ENCODE data around the gene NAT14.

The NAT14 gene

DNA sequence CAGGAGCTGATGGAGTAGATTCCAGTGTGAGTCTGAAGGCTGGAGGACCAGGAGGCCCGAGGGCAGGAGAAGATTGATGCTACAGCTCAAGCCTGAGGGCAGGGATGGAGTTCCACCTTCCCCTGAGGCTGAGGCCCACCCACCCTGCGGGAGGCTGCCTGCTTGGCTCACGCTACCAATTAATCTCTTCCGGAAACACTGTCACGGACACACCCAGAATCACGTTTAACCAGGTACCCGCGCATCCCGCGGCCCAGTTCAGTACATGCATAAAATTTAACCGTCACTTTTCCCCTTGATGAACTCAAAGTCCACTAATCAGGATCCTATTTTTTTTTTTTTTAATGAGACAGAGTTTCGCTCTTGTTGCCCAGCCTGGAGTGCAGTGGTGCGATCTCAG is 13.7 kb upstream of the NAT14 start:
- DNase-seq (ENCODE audit: low read depth), result no peak

DNA sequence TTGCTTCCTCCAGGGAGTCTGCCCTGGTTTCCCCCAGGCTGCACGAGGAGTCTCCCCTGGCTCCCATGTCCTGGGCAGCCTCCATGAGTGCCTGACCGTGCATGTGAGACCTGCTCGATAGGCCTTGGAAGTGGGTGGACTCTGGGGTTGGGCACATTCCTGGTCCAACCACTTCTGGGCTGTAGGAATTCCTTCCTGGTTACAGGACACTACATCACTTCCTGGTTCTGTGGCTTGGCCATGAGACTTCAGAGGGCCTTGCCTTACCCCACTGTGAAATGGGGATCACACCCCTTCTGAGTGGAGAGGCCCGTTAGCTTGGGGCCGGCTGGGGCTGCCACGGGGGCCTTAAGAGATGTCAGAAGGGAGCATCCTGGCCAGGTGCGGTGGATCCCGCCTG is 12.5 kb upstream of the NAT14 start:
- no peak for DNase-seq (ENCODE audit: low read depth)

DNA sequence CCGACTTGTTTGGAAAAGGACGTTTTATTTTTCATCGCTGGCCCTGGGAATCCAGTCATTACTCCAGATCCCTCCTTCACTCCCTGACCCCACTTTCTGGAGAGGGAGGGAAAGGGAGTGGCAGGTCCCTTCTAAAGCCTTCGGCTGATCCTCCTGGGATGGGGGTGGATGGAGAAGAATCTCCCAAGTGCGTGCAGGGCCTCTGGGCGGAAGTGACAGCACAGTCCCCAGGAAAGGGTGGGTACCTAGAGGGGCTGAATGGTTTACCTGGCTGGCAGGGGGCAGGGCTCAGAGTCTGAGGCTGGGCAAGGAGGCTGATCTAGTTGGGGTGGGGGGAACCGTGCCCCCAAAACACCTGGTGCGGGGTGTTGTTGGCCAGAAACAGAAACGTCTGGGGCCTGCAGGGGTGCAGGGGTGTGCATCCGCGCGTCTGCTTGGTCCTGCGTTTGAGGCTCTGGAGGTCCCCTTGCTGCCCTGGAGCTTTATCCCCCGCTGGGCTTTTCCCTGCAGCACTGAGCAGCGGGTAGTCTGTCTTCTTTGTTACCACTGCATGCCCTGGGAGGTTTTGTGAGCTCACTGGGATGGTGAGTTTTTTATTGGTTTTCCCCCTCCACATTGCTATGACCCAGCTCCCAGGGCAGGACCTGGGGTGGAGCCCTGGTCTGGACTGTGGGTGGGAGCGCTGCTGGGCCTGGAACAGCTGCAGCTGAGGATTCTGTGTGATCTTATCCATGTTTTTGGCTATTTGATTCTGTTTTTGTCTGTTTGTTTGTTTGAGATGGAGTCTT is 11.6 kb upstream of the NAT14 start:
- DNase-seq (ENCODE audit: low read depth), result no peak

DNA sequence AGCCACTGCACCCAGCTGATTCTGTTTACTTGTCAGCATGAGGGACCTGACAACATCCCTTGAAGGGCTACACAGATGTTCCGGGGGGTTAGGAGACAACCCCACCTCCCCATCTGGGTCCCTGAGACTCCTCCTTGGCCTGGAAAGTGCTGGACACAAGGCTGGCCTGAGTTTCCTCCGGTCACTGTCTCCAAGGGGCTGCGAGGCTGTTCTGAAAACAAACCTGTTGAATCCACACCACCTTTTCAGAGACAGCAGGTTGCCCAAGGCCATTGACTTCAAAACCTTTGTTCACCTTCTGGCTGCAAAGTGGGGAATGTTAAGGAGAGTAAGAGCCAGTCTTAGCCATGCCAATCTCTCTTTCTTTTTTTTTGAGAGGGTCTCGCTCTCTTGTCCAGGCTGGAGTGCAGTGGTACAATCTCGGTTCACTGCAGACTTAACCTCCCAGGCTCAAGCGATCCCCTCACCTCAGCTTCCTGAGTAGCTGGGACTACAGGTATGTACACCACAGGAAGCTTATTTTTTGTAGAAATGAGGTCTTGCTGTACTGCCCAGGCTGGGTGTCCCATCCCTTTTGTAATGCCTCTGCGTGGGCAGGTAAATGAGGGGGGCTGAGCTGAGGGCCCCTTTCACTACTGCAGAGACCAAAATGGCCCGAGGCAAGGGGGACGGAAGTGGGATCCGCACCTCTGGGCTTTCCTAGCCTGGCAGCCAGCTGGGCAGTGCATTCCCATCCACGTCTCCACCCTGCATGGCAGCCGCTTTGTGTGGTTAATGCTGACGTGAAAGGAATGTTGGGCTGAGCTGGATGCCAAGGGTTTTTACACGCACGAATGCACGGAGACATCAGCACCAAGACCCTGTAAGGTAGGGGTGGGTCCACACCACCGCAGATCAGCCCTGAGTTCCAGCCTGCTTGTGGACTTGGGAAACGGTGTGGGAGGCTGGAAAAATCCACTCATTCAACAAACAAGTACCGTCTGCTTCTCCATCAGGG is 10.4 kb upstream of the NAT14 start:
- DNase-seq (ENCODE audit: low read depth), result no peak

DNA sequence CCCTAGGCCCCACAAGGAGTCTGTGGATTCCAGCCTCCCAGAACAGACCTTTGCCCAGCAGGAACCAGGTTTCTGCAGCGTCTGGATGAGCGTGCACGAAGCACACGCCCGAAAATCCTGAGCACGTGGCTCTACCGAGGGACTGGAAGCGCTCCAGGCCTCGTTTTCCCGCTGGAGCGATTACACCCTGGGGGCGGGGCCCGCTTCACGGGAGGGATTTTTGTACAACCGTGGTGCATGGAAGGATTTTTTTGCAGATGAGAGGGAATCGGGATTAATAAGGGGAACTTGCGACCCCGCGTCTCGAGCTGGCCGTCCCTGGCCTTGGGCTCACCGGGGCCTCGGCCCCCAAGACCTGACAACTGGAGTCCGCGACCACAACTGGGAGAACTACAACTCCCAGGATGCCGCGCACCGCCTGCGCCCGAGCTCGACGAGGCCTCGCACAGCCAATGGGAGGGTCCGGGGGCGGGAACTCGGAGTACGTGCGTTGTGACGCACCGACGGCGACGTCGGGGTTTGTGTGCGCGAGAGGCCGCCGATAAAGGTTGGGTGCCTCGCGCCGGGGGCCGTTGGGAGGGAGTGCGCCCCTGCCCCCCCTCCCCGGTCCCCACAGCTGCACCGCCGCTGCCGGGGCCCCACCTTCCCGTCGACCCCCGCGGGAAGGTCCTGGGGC is 8.8 kb upstream of the NAT14 start, which contains the start of gene ZNF628:
Gene ZNF628 (plus strand): TSS at position 518 of the 676 bp plus-strand sequence. CDS start 3,294 bp downstream, outside the sequence.
- peak; percentile 96 for DNase-seq (ENCODE audit: low read depth)

DNA sequence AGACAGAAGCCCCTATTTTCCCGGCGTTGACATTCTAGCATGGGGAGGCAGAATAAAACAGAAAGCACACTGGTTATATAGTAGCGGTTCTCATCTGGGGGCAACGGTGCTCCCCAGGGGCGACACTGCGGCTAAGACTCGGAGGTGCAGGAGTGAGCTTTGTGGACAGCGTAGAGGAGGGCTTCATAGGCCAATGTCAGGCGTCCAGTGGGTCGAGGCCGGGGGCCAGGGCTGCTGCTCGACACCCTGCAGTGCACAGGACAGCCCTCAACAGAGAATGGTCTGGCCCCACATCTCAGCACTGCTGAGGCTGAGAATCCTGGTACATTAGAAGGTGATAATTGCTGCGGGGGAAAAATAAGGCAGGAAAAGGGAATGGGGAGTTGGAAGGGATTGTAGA is 7.1 kb upstream of the NAT14 start:
- no peak for DNase-seq (ENCODE audit: low read depth)

DNA sequence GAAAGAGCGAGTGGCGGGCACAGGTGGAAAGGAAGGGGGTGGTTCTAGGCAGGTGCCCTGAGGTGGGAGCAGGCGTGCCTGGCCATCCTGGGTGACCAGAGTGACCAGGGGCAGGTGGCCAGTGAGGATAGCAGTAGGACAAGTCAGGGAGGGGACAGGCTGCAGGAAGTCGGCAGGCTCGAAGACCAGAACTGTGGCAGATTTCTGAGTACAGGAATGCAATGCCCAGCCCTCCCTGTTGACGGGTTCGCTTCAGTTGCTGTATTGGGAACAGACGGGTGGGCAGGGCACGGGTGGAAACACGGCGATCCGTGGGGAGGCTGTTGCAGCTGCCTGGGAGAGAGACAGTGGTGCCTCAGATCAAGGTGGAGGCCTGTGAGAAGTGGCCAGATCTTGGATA is 6.6 kb upstream of the NAT14 start:
- no peak for DNase-seq (ENCODE audit: low read depth)

DNA sequence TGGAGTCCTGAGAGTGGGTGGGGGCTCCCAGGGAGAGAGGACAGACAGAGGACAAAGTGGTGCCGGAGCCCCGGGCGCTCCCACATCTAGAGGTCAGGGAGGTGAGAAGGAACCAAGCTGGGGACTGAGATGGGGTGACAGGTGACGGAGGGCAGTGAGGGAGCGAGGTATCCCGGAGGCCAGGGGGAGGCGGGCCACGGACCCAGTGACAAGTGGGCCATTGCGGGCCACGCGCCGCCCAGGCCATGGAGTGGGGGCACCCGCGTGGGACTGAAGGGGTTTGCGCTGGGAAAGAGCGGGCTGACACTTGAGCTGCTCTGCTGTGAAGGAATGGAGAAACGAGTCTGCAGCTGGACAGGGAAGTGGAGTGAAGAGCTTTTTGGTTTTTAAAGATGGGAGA is 5.9 kb upstream of the NAT14 start:
- DNase-seq (ENCODE audit: low read depth), result no peak

DNA sequence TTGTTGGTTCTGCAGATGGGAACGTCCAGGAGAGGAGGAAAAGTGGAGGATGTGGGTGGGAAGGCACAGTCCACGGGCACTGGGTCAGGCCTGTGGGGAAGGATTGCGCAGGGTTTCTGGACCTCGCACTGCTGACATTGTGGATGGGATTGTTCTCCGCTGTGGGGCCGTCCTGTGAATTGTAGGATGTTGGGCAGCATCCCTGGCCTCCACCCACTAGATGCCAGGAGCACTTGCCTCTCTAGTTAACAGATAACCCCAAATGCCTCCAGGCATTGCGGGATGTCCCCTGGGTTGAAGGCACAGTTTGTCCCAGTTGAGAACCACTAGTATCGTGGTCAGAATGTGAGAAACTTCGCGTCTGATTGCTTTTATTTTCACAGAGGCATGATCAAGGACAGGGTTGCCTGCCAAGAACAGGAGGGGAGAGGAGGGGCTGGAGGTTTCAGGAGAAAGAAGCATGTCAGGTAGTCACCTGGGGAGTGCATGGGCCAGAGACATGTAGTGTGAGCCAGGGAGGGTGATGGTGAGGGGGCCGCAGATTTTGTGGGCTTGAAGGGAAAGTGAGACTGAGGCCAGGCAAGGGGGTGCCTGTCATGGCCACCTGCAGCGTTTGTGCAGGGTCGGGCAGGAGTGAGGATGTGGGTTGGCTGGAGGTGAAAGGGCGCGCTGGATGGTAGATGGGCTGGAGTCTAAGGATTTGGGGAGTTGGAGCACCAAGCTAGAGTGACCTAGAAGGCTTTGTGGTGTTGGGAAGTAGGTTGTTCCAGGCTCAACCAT is 5.3 kb upstream of the NAT14 start:
- no peak for DNase-seq (ENCODE audit: low read depth)

DNA sequence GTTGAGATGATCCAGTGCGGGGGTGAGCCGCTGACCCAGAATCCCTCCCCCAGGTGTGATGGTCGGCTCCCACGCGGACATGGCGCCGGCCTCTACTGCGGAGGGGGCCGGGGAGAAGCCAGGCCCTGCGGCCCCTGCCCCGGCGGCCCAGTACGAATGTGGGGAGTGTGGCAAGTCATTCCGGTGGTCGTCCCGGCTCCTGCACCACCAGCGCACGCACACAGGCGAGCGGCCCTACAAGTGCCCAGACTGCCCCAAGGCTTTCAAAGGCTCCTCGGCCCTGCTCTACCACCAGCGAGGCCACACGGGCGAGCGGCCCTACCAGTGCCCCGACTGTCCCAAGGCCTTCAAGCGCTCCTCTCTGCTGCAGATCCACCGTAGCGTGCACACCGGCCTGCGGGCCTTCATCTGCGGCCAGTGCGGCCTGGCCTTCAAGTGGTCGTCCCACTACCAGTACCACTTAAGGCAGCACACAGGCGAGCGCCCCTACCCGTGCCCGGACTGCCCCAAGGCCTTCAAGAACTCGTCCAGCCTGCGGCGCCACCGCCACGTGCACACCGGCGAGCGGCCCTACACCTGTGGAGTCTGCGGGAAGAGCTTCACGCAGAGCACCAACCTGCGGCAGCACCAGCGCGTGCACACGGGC is 3.7 kb upstream of the NAT14 start:
- DNase-seq (ENCODE audit: low read depth), result no peak

DNA sequence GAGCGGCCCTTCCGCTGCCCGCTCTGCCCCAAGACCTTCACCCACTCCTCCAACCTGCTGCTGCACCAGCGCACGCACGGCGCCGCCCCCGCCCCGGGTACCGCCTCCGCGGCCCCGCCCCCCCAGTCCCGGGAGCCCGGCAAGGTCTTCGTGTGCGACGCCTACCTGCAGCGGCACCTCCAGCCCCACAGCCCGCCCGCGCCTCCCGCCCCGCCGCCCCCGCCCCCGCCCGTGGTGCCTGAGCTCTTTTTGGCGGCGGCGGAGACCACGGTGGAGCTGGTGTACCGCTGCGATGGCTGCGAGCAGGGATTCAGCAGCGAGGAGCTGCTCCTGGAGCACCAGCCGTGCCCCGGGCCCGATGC is 3.2 kb upstream of the NAT14 start:
- DNase-seq (ENCODE audit: low read depth), result no peak

DNA sequence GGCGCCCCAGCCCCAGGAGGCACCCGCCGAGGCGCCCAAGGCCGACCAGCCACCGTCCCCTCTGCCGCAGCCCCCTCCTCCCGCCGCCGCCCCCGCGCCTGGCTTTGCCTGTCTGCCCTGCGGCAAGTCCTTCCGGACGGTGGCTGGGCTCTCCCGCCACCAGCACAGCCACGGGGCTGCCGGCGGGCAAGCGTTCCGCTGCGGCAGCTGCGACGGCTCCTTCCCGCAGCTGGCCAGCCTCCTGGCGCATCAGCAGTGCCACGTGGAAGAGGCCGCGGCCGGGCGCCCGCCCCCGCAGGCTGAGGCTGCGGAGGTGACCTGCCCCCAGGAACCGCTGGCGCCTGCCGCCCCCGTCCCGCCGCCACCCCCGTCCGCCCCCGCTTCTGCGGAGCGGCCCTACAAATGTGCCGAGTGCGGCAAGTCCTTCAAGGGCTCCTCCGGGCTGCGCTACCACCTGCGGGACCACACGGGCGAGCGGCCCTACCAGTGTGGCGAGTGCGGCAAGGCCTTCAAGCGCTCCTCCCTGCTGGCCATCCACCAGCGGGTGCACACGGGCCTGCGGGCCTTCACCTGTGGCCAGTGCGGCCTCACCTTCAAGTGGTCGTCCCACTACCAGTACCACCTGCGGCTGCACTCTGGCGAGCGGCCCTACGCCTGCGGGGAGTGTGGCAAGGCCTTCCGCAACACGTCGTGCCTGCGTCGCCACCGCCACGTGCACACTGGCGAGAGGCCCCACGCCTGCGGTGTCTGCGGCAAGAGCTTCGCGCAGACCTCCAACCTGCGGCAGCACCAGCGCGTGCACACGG is 2.6 kb upstream of the NAT14 start:
- DNase-seq (ENCODE audit: low read depth), result no peak

DNA sequence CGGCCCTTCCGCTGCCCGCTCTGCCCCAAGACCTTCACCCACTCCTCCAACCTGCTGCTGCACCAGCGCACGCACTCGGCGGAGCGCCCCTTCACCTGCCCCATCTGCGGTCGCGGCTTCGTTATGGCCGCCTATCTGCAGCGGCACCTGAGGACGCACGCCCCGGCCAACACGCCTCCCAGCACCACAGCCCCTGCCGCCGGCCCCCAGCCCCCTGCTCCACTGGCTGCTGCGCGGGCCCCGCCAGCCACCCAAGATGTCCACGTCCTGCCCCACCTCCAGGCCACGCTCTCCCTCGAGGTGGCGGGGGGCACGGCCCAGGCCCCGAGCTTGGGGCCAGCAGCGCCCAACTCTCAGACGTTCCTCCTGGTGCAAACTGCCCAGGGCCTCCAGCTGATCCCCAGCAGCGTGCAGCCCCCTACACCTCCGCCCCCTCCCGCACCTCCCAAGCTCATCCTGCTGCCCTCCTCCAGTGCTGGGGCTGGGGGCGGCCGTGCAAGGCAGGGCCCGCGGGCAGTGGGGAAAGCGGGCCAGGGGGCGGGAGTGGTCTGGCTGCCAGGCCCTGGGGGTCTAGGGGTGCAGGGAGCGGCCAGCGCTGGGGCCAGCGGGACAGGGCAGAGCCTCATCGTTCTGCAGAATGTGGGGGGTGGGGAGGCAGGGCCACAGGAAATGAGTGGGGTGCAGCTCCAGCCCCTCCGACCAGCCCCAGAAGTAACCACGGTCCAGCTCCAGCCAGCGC is 1.9 kb upstream of the NAT14 start:
- DNase-seq (ENCODE audit: low read depth), result no peak

DNA sequence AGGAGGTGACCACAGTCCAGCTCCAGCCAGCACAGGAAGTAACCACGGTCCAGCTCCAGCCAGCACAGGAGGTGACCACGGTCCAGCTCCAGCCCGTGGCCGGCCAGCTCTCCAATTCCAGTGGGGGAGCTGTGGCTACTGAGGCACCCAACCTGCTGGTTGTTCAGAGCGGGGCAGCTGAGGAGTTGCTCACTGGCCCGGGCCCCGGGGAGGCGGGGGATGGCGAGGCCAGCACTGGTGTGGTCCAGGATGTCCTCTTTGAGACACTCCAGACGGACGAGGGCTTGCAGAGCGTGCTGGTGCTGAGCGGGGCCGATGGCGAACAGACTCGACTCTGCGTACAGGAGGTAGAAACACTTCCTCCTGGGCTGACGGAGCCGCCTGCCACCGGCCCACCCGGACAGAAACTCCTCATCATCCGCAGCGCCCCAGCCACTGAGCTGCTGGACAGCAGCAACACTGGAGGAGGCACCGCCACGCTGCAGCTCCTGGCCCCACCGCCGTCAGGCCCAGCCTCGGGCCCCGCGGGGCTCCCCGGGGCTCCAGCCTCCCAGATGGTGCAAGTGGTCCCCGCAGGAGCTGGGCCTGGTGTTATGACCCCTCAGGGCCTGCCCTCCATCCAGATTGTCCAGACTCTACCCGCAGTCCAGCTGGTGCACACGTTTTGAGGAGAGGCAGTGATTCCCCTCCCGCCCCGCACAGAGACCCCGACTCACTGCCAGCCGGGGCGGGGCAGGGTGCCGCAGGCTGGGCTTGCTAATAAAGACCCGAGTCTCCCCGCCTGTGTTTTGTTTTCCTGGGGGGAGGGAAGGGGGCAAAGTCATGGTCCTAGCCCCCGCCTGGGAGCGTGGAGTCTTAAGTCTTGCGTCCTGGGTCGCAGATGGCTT is 1.0 kb upstream of the NAT14 start:
- DNase-seq (ENCODE audit: low read depth), result no peak

DNA sequence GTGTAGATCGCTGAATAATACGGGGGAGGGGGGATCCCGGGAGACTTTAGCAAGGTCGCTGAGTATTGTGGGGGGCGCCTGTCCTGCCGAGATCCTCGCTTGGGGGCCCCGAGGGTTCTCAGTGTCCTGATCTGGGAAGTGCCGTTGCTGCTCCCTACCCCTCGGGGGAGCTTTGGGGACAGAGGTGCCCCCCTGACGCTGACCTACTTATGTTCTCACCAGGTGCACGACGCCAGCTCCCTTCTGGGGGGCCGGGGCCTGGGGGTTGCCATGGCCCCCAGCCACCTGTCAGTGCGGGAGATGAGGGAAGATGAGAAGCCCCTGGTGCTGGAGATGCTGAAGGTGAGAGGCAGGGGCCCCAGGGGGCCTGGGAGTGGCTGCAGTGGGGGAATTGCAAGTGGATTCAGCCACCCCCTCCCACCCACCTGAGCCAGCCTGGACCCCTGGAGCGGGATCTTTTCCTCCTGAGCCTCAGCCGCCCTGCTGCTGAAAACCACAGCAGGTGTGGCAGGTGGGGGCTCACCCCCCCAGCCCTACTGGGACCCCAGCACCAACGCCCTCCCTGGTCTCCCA is 537 bp downstream of the NAT14 start:
- no peak for DNase-seq (ENCODE audit: low read depth)

DNA sequence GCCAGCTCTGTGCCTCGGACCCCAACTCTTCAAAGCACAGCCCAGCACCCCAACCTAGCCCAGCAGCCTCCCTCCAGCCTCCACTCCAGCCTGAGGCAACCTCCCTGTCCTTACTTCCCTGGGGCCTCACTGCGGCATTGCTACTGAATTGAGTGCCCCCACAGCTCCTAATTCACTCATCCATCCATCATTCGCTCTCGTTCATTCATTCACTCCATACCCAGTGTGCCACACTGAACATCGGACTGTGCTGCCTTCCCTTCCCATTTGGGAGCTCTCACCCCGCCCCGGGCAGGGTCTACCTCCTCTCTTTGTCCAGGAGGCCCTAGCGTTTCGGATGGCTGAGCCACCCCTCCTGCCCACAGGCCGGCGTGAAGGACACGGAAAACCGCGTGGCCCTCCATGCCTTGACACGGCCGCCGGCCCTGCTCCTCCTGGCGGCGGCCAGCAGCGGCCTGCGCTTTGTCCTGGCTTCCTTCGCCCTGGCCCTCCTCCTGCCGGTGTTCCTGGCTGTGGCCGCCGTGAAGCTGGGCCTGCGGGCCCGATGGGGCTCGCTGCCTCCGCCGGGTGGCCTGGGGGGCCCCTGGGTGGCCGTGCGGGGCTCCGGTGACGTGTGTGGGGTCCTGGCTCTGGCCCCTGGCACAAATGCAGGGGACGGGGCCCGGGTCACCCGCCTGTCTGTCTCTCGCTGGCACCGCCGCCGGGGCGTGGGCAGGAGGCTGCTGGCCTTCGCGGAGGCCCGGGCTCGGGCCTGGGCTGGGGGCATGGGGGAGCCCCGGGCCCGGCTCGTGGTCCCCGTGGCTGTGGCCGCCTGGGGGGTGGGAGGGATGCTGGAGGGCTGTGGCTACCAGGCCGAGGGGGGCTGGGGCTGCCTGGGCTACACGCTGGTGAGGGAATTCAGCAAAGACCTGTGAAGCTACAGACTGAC is 1.3 kb downstream of the NAT14 start:
- no peak for DNase-seq (ENCODE audit: low read depth)

All from activated T-cell treated with anti-CD3 and anti-CD28 coated beads for 1 hour (primary cell).